Left lung (tissue), 10 donors: ENCODE measurements around the gene NEU2. TPM values are rescaled to one million over a fixed set of nuclear protein-coding genes. Genes with fewer than 3 reads are reported as not detected.
"Not testable (repeated sequence)": the region's sequence is repeated elsewhere in the genome, so short reads cannot be mapped to it uniquely, and the experiment has no call there.

Experiments
- ATAC-seq: fragments of 200-7000 bp; cut with Tn5 transposase; one replicate; pipeline ENCODE4 v1.9.1; 2020; ENCODE audit warnings: moderate library complexity
- DNase-seq, 4 donors: peaks; one replicate each; pipeline ENCODE4 v3.0.0-alpha.2; 2013 to 2020
- H3K27ac ChIP-seq, 2 donors: fragments of 200-600 bp; sonication (generic) in 1 of 2; one replicate each; pipeline versions ENCODE4 v1.5.0 to v1.8.0; 2020 to 2021
- H3K27me3 ChIP-seq, 2 donors: fragments of 200-600 bp; sonication (generic) in 1 of 2; one replicate each; pipeline versions ENCODE4 v1.5.0 to v1.8.0; 2020 to 2021
- H3K36me3 ChIP-seq, 2 donors: fragments of 200-600 bp; sonication (generic) in 1 of 2; one replicate each; pipeline versions ENCODE4 v1.5.0 to v1.8.0; 2020 to 2021
- H3K4me1 ChIP-seq, 2 donors: fragments of 200-600 bp; one replicate each; pipeline ENCODE4 v1.8.0; 2021
- H3K4me3 ChIP-seq, 2 donors: fragments of 200-600 bp; sonication (generic) in 1 of 2; one replicate each; pipeline versions ENCODE4 v1.5.0 to v1.8.0; 2020 to 2021; ENCODE audit warnings: mild to moderate bottlenecking in 1 of 2
- H3K9me3 ChIP-seq, 2 donors: fragments of 200-600 bp; sonication (generic) in 1 of 2; one replicate each; pipeline versions ENCODE4 v1.5.0 to v1.8.0; 2020 to 2021
- intact Hi-C, 2 donors: fragments of 100-400 bp; cut with DNase I; formaldehyde crosslinking; loops; one replicate each; pipeline versions ENCODE4 v1.11.2 to v1.14.2; 2022
- polyA plus RNA-seq, 6 donors: library from polyadenylated mRNA; unstranded; fragments of 120-200 nt; gene quantifications; one replicate each; pipeline ENCODE4 v1.2.1, GENCODE V29; 2013; ENCODE audit not compliant: insufficient read length in 6 of 6
- total RNA-seq, 2 donors: library from RNA; stranded (reverse); fragmentation: NEBNext Ultra II Directional; extraction: Animal tissue kit (Norgen Biotek cat#: 25700); gene quantifications; one replicate each; pipeline ENCODE4 v1.2.1, GENCODE V29; 2021
- TF ChIP-seq, protein P1 (sequence below), 2 donors: fragments of 200-600 bp; sonication (generic) in 1 of 2; IDR thresholded peaks; one replicate each; pipeline versions ENCODE4 v1.5.0 to v1.8.0; 2021; ENCODE audit warnings: antibody characterized with exemption in 2 of 2
- donor health status: DM: no; HTN: yes; CAD: no.
- donor health status: DM: no; HTN: no; CAD: no.

Gene NEU2
- total and polyA plus RNA-seq, 8 donors: not detected

DNA sequence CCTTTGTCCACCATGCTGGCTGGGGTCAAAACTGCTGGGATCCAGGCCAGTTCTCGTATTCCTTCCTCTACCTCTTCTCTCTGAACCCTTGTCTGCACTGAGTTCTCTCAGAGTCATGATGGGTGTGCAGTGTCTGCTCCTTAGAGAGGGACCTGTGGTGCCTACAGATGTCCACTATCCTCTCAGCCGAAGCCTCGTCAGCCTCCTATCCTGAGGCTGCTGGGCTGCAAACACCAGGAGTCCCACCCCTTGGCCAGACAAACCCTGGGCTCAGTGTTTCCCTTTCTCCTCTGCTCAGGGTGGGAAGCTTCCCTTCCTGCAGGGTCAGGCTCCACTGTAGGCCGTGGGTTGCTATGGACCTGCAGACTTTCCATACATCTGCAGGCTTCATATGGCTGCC lies 30.0 kb downstream of the NEU2 start:
- TF ChIP-seq, protein P1, sequence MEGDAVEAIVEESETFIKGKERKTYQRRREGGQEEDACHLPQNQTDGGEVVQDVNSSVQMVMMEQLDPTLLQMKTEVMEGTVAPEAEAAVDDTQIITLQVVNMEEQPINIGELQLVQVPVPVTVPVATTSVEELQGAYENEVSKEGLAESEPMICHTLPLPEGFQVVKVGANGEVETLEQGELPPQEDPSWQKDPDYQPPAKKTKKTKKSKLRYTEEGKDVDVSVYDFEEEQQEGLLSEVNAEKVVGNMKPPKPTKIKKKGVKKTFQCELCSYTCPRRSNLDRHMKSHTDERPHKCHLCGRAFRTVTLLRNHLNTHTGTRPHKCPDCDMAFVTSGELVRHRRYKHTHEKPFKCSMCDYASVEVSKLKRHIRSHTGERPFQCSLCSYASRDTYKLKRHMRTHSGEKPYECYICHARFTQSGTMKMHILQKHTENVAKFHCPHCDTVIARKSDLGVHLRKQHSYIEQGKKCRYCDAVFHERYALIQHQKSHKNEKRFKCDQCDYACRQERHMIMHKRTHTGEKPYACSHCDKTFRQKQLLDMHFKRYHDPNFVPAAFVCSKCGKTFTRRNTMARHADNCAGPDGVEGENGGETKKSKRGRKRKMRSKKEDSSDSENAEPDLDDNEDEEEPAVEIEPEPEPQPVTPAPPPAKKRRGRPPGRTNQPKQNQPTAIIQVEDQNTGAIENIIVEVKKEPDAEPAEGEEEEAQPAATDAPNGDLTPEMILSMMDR (IDR thresholded peaks at IDR 0.05): no peak
- ATAC-seq: peak; percentile 8
- no peak for DNase-seq
- Histone ChIP-seq H3K4me3 (peak overlapping the region in 1 of 2 donors; percentile 55), H3K27ac (peak overlapping the region; percentile 81 to 91), H3K36me3 (no peaks in the 10 kb centered on the region), H3K4me1 (peaks cover 0 to 72% of the 10 kb centered on the region in 2 donors), H3K9me3 (no peaks in the 10 kb centered on the region), H3K27me3 (no peaks in the 10 kb centered on the region)
- intact Hi-C loops: no loop called here

DNA sequence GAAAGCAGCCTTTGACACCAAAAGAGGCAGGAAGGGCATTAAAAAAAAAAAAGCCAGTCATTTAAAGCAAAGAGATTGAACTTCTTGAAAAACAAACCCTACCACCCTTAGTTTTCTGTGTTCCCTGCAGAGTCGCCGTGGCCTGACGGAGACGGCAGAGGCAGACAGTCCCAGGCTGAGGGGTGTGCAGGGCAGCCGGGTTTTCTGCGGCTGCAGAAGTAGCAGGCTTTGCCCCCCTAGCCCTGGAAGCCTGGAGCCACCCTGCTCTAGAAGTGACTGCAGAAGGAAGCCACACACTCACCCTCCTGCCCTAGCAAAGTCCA lies 30.4 kb downstream of the NEU2 start:
- Histone ChIP-seq H3K4me3 (peak overlapping the region in 1 of 2 donors; percentile 55), H3K27ac (peak overlapping the region in 1 of 2 donors; percentile 91)
- TF ChIP-seq, protein P1 (IDR thresholded peaks at IDR 0.05): no peak

DNA sequence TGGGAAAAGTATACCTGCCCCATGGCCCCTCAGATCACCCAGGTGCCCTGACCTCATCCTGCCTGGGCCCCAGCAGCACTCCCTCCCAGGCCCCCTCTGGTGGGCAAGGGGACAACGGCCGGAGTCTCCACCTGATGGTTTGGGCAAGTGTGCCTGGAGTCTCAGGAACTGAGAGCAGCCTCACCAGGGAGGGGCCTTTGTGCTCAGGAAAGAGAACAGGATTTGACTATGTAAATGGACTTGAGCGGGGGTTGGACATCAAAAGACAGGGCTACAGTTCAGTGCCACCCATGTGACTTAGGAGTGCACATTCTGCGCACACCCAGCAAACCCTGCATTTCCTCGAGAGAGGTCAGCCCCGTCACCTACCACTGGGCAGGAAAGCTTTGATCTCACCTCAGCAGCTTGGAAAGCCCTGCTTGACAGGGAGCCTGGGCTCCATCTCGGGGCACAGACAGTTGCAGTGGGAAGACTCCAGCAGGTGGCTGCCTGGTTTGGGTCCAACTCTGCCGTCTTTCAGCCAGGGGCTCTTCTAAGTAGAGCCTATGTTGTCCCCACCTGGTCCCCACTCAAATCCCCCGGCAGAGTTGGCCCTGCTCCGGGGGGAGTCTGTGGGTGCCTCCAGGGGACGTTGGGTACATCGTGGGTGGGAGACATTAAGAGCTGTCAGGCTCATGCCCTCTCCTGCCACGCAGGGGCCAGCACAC lies 30.9 kb downstream of the NEU2 start:
- no peaks in the 10 kb centered on the region for H3K9me3 ChIP-seq
- H3K27me3 ChIP-seq: no peaks in the 10 kb centered on the region
- peak overlapping the region in 1 of 2 donors; percentile 91 for H3K27ac ChIP-seq
- peaks cover 0 to 82% of the 10 kb centered on the region in 2 donors for H3K4me1 ChIP-seq
- ATAC-seq (no peak), DNase-seq (no peak)
- H3K36me3 ChIP-seq: no peaks in the 10 kb centered on the region
- intact Hi-C loops: no loop called here
- peak overlapping the region in 1 of 2 donors; percentile 55 for H3K4me3 ChIP-seq
- TF ChIP-seq, protein P1 (IDR thresholded peaks at IDR 0.05): no peak

More for the DNA sequence above, 30.4 kb downstream of the NEU2 start:
- Histone ChIP-seq H3K4me1 (peaks cover 0 to 77% of the 10 kb centered on the region in 2 donors), H3K9me3 (no peaks in the 10 kb centered on the region), H3K36me3 (no peaks in the 10 kb centered on the region), H3K27me3 (no peaks in the 10 kb centered on the region)
- intact Hi-C loops: no loop called here
- ATAC-seq (no peak), DNase-seq (no peak)

DNA sequence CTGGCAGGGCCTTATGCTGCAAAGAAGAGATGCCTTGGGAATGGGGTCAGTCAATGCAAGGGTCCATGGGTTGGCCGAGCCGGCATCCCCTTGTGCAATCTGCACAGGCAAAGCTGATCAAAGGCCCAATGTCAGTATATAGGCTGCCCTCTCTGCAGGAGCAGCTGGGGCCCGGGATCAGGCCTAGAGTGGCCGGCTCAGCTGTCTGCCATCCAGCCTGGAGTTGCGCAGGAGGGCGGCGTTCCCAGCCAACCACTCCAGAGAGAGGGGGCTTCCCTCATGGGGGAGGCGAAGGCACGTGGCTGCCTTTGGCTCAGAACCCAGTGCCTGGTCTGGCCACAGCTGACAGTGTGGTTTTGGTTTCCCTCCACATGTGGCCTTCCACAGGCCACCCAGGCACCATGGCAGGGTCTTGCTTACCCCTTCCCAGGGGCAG lies 31.5 kb downstream of the NEU2 start:
- TF ChIP-seq, protein P1 (IDR thresholded peaks at IDR 0.05): no peak
- Histone ChIP-seq H3K36me3 (no peaks in the 10 kb centered on the region), H3K27me3 (no peaks in the 10 kb centered on the region), H3K9me3 (no peaks in the 10 kb centered on the region), H3K4me1 (peaks cover 0 to 84% of the 10 kb centered on the region in 2 donors), H3K4me3 (no peak overlapping the region), H3K27ac (peak overlapping the region in 1 of 2 donors; percentile 53)
- DNase-seq (peak in 1 of 4 donors; percentile 72), ATAC-seq (no peak)
- intact Hi-C loops: no loop called here

DNA sequence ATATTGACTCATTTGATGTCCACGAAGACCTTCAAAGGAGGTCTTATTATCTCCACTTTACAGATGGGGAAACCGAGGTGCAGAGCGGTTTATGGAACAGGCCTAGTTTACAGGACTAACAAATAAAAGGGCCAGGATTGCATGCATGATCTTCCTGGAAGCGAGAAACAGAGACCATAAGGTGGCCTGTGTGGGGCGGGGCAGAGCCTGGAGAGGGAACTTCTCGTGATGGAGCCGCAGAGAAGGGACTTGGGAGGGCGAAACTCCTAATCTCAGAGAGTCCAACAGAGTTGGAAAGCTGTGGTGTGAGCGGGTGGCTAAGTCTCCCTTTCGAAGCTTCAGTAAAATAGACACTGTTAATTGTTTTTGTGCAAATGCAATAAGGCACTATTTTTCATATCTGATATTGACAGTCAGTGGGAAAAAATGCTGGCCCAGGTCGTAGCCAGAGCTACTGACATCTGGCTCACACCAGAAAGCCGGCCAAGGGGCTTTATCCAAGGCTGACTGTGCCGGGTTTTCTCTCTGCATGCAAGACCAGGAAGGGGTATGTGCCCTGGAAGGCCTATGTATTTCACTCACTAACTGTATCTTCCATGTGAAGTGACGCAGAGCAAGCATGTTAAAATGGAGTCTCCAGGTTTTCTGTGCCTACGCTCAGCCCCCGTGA lies 32.2 kb downstream of the NEU2 start:
- DNase-seq (peak in 1 of 4 donors; percentile 75), ATAC-seq (no peak)
- Histone ChIP-seq H3K36me3 (no peaks in the 10 kb centered on the region), H3K4me1 (peaks cover 0 to 79% of the 10 kb centered on the region in 2 donors), H3K27me3 (no peaks in the 10 kb centered on the region), H3K9me3 (no peaks in the 10 kb centered on the region), H3K27ac (peak overlapping the region in 1 of 2 donors; percentile 53), H3K4me3 (no peak overlapping the region)
- intact Hi-C loops: no loop called here
- TF ChIP-seq, protein P1 (IDR thresholded peaks at IDR 0.05): no peak

DNA sequence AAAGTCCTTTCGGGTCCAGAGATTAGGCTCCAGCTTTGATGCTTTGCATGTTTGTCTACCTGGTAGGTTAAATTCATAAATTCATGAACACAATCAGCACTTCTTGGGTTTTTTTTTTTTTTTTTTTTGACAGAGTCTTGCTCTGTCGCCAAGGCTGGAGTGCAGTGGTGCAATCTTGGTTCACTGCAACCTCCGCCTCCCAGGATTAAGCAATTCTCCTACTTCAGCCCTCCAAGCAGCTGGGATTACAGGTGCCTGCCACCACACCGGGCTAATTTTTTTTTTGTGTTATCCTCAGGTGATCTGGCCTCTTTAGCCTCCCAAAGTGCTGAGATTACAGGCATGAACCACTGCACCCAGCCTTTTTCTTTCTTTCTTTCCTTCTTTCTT lies 32.7 kb downstream of the NEU2 start:
- DNase-seq, H3K27me3 ChIP-seq, H3K9me3 ChIP-seq, intact Hi-C loops, H3K36me3 ChIP-seq, H3K4me3 ChIP-seq, ATAC-seq: not testable (repeated sequence)
- Histone ChIP-seq H3K4me1 (peaks cover 0 to 75% of the 10 kb centered on the region in 2 donors), H3K27ac (peak overlapping the region in 1 of 2 donors; percentile 53)
